ENCODE results near the gene MED25. TPM values are rescaled to one million over a fixed set of nuclear protein-coding genes. Genes with fewer than 3 reads are reported as not detected.
A peak's percentile ranks its signal among the peaks of the same experiment; 100 is the strongest.

Gene MED25
- total and polyA plus RNA-seq, 9 of the 15 experiments (the other 6 are each of a cell fraction or from before 2014, with no cell fraction given): 4.1 to 93.9 (median 19.3) TPM

DNA sequence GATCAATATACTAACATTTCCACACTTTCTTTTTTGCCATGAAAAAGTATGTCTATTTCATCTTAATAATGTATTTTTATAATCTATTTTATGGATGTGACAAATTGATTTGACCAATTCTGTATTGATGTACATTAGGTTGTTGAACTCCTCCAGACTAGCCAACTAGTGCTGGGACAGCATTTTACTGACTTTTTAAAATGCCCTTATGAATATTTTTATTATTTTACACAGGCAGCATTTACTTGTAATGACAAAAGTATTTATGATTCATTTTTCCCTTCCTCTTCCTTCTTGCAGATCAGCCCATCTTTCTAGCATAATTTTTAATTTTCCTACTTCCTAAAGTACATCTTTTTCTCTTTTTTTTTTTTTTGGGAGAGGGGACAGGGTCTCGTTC lies 4.1 kb upstream of the MED25 start (continued):
- TF ChIP-seq, protein P1, sequence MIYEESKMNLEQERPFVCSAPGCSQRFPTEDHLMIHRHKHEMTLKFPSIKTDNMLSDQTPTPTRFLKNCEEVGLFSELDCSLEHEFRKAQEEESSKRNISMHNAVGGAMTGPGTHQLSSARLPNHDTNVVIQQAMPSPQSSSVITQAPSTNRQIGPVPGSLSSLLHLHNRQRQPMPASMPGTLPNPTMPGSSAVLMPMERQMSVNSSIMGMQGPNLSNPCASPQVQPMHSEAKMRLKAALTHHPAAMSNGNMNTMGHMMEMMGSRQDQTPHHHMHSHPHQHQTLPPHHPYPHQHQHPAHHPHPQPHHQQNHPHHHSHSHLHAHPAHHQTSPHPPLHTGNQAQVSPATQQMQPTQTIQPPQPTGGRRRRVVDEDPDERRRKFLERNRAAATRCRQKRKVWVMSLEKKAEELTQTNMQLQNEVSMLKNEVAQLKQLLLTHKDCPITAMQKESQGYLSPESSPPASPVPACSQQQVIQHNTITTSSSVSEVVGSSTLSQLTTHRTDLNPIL (CRISPR knock-in tag; IDR thresholded peaks at IDR 0.05): no peak

DNA sequence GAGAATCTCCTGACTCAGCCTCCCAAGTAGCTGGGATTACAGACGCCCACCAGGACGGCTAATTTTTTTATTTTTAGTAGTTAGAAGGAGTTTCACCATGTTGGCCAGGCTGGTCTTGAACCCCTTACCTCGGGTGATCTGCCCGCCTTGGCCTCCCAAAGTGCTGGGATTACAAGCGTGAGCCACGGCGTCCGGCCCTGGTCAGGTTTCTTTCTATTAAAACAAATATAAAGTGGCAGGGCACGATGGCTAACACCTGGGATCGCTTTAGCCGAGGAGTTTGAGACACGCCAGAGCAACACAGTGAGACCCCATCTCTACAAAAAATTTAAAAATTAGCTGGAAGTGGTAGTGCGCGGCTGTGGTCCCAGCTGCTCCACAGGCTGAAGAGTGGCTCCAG lies 1.5 kb upstream of the MED25 start:
- peaks cover 13% of the 10 kb centered on the region; the same call in 1 of the 3 replicates for H3K36me3 ChIP-seq (ENCODE audit: control insufficient read depth, insufficient read depth, low read length)
- peaks cover 33% of the 10 kb centered on the region for H3K79me2 ChIP-seq (ENCODE audit: control insufficient read depth, insufficient read depth, low read length)
- ATAC-seq (no peak), FAIRE-seq (no peak), DNase-seq (ENCODE audit: extremely low read depth in 1 of 4, low spot score in 3 of 4) (no peak)
- intact Hi-C loops (cut with micrococcal nuclease): no loop called here
- TF ChIP-seq ZNF717 (CRISPR knock-in tag; IDR thresholded peaks at IDR 0.05) (no peak), NR2F6 (CRISPR knock-in tag; IDR thresholded peaks at IDR 0.05) (no peak), HMGN3 (IDR thresholded peaks at IDR 0.05; ENCODE audit: borderline replicate concordance, extremely low read depth, insufficient read length, low read depth, low read length) (no peak)
- TF ChIP-seq, protein P2, sequence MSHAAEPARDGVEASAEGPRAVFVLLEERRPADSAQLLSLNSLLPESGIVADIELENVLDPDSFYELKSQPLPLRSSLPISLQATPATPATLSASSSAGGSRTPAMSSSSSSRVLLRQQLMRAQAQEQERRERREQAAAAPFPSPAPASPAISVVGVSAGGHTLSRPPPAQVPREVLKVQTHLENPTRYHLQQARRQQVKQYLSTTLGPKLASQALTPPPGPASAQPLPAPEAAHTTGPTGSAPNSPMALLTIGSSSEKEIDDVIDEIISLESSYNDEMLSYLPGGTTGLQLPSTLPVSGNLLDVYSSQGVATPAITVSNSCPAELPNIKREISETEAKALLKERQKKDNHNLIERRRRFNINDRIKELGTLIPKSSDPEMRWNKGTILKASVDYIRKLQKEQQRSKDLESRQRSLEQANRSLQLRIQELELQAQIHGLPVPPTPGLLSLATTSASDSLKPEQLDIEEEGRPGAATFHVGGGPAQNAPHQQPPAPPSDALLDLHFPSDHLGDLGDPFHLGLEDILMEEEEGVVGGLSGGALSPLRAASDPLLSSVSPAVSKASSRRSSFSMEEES (CRISPR knock-in tag; IDR thresholded peaks at IDR 0.05): no peak
- in situ Hi-C loops (cut with MboI): no loop called here
- WGBS (ENCODE audit: insufficient coverage, low coverage, missing lambda C conversion rate): 85% methylated on average over 14 of the region's 14 CpGs
- peak overlapping the region in 1 of 2 experiments; percentile 63; a peak in 3 of 4 replicates for H3K9ac ChIP-seq (ENCODE audit: insufficient read depth in 1 of 2, low read depth in 2 of 2, low read length in 2 of 2)
- ChIA-PET POLR2A (interaction anchor here (0.6 kb wide), 1 partner anchor 1453 kb away, joined by 3 read pairs; no protein-coding TSS in a partner anchor), CTCF (ENCODE audit: low intra/inter-chr PET ratio) (no interaction called here)
- peak overlapping the region; percentile 92; the same call in 1 of the 2 replicates for H2AFZ ChIP-seq (ENCODE audit: low read depth, low read length)
- no peaks in the 10 kb centered on the region for H3K27me3 ChIP-seq (ENCODE audit: control insufficient read depth in 2 of 2, insufficient read depth in 2 of 2, low read length in 2 of 2)
- H3K4me1 ChIP-seq (replicated peaks in 1 of 2; ENCODE audit: control insufficient read depth in 2 of 2, insufficient read depth in 2 of 2, low read length in 2 of 2): peaks cover 17 to 45% of the 10 kb centered on the region in 2 experiments
- H3K4me3 ChIP-seq: no peak overlapping the region
- 0 out of 3 replicates have a peak overlapping the region, but pooled peaks have one; percentile 37 for H3K27ac ChIP-seq (ENCODE audit: extremely low read depth, low read depth, low read length)
- no peaks in the 10 kb centered on the region for H4K20me1 ChIP-seq (replicated peaks; ENCODE audit: control insufficient read depth, insufficient read depth, low read length)
- H3K9me1 ChIP-seq (ENCODE audit: control insufficient read depth, insufficient read depth, low read length): no peaks in the 10 kb centered on the region
- H3K9me3 ChIP-seq (replicated peaks; ENCODE audit: control insufficient read depth, insufficient read depth, low read depth, low read length): no peaks in the 10 kb centered on the region
- peak overlapping the region; percentile 82; the same call in 1 of the 2 replicates for H3K4me2 ChIP-seq (ENCODE audit: insufficient read depth, low read length)
- BruUV-seq (replicated peaks): no TSS peak

Data from K562 (cell line).